HG03108 (cell line): ENCODE measurements around the gene EEA1.
"Not testable (repeated sequence)": the region's sequence is repeated elsewhere in the genome, so short reads cannot be mapped to it uniquely, and the experiment has no call there.

ENCODE experiments used
- ATAC-seq: cut with Tn5 transposase; IDR thresholded peaks from one replicate; pipeline ENCODE4 v1.9.1; 2021; ENCODE audit warnings: moderate library complexity; ENCODE audit not compliant: unreplicated experiment

The EEA1 gene

GRCh38 chr12:92928962-92929915 lies at the start of gene EEA1:
Gene EEA1 (minus strand): TSS chr12:92929295. CDS start chr12:92929066, 229 bp downstream.
- peak; percentile 82 for ATAC-seq

DNA sequence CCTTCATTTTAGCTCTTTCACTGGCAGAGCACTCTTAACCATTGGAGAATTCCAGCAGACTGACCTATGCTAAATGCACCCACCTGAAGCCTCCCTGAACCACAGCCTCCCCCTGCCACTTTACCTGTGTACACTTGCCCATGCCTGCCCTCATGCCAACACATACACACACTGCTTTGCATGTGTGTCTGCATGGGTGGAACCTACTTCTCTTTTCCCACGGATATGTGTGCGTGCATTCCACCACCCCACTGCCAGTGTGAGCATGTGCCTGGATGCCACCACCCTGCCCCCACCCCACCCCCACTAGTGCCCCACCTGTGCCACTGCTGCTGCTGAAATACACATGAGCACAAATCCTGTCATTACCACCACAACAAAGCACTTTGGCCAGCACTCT lies 49.5 kb upstream of the EEA1 start:
- ATAC-seq = no peak

- ATAC-seq = no peak
Measured at GRCh38 chr12:92977326-92977725, 48.2 kb upstream of the EEA1 start.

- ATAC-seq = no peak
Measured at GRCh38 chr12:92974759-92975158, 45.7 kb upstream of the EEA1 start.

DNA sequence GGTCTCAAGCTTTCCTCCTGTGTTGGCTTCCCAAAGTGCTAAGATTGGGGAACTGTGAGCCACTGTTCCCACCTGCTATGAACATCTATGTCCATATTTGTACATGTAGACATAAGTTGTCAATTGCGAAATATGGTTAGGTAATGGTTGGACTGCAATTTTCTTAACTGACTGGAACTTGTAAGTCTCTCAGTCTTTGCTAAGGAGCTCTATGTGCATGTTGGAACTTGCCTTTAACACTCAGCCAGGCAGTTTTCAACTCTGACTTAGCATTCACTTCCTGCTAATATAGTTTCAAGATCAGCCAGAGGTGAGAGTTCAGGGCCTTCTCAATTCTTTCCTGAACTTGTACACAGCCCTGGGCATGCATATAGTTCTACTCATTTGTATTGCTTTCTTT lies 44.5 kb upstream of the EEA1 start:
- peak; percentile 32 for ATAC-seq

DNA sequence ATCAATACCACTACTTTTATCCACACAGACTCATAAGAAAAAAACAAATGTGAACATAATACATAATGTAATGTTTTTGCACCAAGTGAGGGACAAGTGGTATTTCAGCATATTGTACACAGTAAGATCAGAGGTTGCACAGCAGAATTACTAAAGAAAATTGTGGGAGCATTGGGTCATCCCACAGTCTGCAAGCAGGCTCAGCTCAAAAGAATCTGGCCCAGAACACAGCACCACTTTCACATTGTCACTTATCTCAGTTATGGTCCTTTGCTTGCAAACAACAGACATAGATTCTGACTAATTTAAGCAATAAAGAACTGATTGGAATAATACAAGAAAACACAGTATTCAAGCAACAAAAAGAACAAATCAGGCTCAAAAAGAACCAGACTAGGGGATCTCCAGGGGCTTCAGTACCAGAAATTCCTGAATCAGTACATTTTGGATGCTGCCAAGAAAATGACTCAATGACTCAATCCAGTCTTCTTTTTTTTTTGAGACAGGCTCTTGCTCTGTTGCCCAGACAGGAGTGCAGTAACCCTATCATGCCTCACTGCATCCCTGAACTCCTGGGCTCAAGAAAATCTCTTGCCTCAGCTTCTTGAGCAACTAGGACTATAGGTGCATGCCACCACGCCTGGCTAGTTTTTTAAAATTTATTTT lies 42.9 kb upstream of the EEA1 start:
- no peak for ATAC-seq

- no peak for ATAC-seq
Measured at GRCh38 chr12:92968176-92968813, 39.2 kb upstream of the EEA1 start.

GRCh38 chr12:92964378-92964777 lies 35.3 kb upstream of the EEA1 start:
- not testable (repeated sequence) for ATAC-seq

DNA sequence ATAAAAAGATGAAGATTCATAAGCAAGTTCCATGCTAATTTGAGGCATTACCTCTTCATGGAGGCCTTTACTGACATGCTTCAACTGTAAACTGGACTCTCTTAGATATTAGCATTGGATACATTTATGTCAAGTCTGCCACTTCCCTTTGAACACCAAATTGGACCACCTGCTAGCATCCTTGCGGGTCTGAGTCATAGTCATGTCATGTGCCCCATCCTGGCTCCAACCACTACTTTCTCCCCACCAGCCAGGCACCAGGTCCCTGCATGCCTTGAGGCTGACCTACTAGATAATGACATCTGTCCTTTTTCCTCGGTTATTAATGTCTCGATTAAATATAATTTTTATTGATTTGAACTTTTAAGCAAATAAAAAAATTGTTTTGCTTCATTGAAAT lies 32.9 kb upstream of the EEA1 start:
- no peak for ATAC-seq

DNA sequence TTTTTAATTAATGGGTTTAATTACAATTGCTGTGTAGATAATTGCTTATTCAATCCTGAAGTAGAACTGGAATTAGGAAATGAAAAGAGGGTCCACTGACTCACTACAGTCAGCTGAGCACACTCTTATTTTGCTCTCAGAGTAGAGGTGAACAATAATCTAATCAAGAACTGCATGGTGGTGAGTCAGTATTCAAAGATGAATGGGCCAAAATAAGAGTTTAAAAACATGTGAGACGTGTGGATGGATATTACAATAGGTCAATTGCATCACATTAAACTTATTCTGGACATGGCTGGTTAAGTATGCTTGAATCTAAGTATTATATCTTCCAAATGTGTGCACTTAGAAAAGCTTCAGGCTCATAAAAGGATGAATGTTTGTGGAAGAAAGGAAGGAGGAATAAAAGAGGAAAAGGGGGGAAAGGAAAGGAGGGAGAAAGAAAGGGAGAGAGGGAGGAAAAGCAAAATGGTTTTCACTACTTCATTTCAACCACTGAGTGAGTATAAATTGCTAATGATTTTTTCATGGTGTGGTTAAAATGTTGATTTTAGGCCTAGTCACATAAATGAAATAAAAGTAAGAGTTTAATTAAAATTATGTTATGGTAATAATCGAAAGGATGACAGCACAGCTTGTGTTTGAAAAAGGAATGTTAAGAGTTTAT lies 27.0 kb upstream of the EEA1 start:
- ATAC-seq = no peak

GRCh38 chr12:92953747-92954146 lies 24.7 kb upstream of the EEA1 start:
- ATAC-seq = no peak

DNA sequence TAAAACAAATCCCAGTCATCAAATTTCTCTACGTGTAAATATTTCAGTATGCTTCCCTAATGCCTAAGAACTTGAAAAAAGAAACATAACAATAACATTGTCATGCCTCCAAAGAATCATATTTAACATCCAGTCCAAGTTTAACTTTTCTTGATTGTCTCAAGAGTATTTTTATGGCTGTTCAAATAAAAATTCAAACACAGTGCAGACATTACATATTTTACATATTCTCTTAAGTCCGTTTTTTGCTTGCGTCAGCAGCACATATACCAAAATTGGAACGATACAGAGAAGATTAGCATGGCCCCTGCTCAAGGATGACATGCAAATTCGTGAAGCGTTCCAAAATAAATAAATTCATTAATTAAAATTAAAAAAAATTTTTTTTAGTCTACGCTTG lies 23.3 kb upstream of the EEA1 start:
- no peak for ATAC-seq

GRCh38 chr12:92951006-92951405 lies 21.9 kb upstream of the EEA1 start:
- no peak for ATAC-seq

DNA sequence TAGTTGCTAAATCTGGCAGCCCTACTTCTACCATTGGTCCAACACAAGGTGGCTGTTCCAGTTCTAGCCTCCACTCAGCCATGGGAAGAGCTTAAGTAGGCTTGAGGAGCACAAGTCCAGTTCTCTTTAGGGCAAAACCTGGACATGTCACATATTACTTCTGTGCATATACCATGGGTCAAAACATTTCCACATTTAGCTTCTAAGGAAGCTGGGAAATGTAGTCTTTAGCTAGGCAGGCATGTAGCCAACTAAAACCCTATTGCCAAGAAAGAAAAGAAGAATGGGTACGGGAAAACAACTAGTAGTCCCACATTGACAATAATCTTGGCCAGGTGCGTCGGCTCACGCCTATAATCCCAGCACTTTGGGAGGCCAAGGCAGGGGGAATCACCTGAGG lies 20.9 kb upstream of the EEA1 start:
- no peak for ATAC-seq

DNA sequence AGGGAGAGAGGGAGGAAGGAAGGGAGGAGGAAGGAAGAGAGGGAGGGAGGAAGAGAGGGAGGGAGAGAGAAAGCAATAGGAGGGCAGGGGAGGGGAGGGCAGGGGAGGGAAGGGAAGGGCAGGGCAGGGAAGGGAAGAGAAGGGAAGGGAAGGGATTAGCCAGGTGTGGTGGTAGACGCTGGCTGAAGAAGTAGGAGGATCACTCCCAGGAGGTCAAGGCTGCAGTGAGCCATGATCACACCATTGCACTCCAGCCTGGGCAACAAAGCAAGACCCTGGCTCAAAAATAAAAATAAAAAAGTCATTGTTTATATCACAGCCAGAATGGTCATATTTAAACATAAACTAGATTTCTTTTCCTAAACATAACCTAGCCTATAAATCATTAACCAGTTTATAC lies 20.4 kb upstream of the EEA1 start:
- ATAC-seq = no peak

GRCh38 chr12:92947589-92948215 lies 18.6 kb upstream of the EEA1 start:
- no peak for ATAC-seq

DNA sequence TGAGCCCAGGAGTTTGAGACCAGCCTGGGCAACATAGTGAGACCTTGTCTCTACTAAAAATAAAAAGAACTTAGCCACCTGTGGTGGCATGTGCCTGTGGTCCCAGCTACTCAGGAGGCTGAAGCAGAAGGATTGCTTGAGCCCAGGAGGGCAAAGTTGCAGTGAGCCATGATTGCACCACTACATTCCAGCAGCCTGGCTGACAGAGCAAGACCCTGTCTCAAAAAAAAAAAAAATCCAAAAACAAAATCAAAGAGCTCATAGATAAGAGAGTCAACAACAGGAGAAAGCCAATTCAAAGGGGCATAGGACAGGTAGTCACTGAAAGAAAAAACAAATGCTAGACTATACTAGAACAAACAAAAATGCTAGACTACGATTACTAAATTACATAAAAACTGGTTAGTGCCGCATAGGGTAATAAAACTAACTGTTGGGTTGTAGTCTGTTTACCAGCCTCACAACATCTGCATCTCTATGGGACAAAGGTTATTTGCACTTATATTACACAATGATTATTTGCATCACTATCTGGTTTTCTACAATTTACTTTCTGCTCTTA lies 16.6 kb upstream of the EEA1 start:
- no peak for ATAC-seq

- ATAC-seq = no peak
Measured at GRCh38 chr12:92943482-92944250, 14.6 kb upstream of the EEA1 start.

DNA sequence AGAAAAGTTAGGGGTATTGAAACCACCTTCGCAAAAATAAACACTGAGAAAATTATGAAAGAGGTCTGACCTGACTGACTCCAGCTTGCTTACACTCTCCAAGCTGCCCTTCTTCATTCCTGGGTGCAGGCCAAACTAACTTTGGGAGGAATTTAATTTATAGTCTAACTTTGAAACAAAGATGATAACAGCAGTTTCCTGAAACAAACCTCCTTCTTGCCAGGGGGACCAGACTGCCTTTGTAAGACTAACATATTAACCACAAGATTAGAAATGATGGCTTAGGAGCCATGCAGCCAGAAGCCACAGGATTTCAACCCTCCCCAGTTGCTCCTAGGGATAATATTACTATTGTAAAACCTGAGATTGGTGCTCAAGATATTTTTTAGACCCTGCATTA lies 13.8 kb upstream of the EEA1 start:
- no peak for ATAC-seq

DNA sequence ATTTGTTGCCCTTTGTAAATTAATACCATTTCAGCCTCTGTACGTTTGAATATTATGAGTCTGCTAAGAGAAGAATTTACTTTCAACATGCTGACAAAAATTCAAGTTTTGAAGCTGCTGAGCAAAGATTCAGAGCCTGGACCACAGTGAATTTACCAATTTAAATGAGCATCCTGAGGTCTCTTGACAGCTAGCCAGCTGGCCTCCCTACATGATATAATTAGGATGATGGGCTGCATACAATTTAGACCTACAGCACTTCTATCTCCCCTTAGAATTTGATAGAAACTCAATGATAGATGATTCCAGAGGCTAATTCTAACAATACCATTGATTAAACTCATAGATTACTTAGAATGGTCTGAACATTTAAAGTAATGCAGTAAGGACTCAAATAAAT lies 10.0 kb upstream of the EEA1 start:
- ATAC-seq = no peak
